ENCODE measurements around the gene PHC3. TPM values are rescaled to one million over a fixed set of nuclear protein-coding genes. Genes with fewer than 3 reads are reported as not detected.

PHC3 gene
- total and polyA plus RNA-seq, 2 experiments from 2014 or later, result 17.5 to 72.2 TPM

GRCh38 chr3:170044795-170045244, 136.7 kb downstream of the PHC3 start:
- Histone ChIP-seq H3K9ac (no peak overlapping the region), H4K20me1 (ENCODE audit: insufficient read depth) (no peaks in the 10 kb centered on the region), H3K79me2 (ENCODE audit: insufficient read depth) (no peaks in the 10 kb centered on the region), H3K27me3 (replicated peaks; ENCODE audit: insufficient read depth) (peaks cover 17% of the 10 kb centered on the region), H3K4me3 (no peak overlapping the region), H3K4me1 (ENCODE audit: insufficient read depth) (no peaks in the 10 kb centered on the region), H3K9me3 (ENCODE audit: low read depth) (no peaks in the 10 kb centered on the region), H3F3A (ENCODE audit: insufficient read depth) (no peaks in the 10 kb centered on the region), H2AFZ (no peak overlapping the region), H3K4me2 (ENCODE audit: unreplicated experiment) (no peak overlapping the region), H3K36me3 (ENCODE audit: low read depth) (no peaks in the 10 kb centered on the region), H3K27ac (no peak overlapping the region), H3K9me2 (ENCODE audit: insufficient read depth) (no peaks in the 10 kb centered on the region)
- 67% methylated on average over 8 of the region's 8 CpGs for WGBS, 2 experiments (ENCODE audit: low coverage in 1 of 2, low lambda C conversion rate in 2 of 2, missing lambda C conversion rate in 2 of 2)
- no peak for TF ChIP-seq EZH2phosphoT487 (IDR thresholded peaks at IDR 0.05; ENCODE audit: insufficient read depth, low read depth)
- no peak for TF ChIP-seq EZH2 (IDR thresholded peaks at IDR 0.05; ENCODE audit: insufficient read depth, poor library complexity, severe bottlenecking)
- no peak for DNase-seq
- in situ Hi-C loops (cut with MboI), result no loop called here

DNA sequence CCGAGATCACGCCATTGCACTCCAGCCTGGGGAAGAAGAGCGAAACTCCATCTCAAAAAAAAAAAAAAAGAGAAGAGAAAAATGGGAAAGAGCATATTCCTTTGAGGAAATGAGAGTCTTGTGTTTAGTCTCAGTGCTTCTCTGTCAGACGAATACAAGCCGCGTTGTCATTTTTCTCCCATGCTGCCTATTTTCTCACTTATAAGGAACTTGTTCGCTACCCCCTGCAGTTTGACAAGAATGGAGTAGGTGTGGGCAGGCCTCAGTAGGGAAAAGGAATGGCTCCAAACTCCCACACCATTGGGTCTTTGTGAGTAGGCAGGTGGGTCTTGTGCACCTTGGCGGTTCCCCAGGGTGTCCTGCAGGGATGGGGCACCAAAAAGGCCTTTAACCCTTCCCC, 137.3 kb downstream of the PHC3 start:
- no peak for TF ChIP-seq EZH2phosphoT487 (IDR thresholded peaks at IDR 0.05; ENCODE audit: insufficient read depth, low read depth)
- no peak for TF ChIP-seq EZH2 (IDR thresholded peaks at IDR 0.05; ENCODE audit: insufficient read depth, poor library complexity, severe bottlenecking)
- Histone ChIP-seq H3K36me3 (ENCODE audit: low read depth) (no peaks in the 10 kb centered on the region), H2AFZ (no peak overlapping the region), H3K4me2 (ENCODE audit: unreplicated experiment) (no peak overlapping the region), H4K20me1 (ENCODE audit: insufficient read depth) (no peaks in the 10 kb centered on the region), H3K4me3 (no peak overlapping the region), H3K27ac (no peak overlapping the region), H3K9me2 (ENCODE audit: insufficient read depth) (no peaks in the 10 kb centered on the region), H3K27me3 (replicated peaks; ENCODE audit: insufficient read depth) (peaks cover 23% of the 10 kb centered on the region), H3K9ac (no peak overlapping the region), H3K9me3 (ENCODE audit: low read depth) (no peaks in the 10 kb centered on the region), H3K4me1 (ENCODE audit: insufficient read depth) (no peaks in the 10 kb centered on the region), H3K79me2 (ENCODE audit: insufficient read depth) (no peaks in the 10 kb centered on the region), H3F3A (ENCODE audit: insufficient read depth) (no peaks in the 10 kb centered on the region)
- WGBS, 2 experiments (ENCODE audit: low coverage in 1 of 2, low lambda C conversion rate in 2 of 2, missing lambda C conversion rate in 2 of 2), result 91 to 94% methylated on average over 6 to 8 of the region's 8 CpGs
- DNase-seq, result no peak
- in situ Hi-C loops (cut with MboI), result no loop called here

DNA sequence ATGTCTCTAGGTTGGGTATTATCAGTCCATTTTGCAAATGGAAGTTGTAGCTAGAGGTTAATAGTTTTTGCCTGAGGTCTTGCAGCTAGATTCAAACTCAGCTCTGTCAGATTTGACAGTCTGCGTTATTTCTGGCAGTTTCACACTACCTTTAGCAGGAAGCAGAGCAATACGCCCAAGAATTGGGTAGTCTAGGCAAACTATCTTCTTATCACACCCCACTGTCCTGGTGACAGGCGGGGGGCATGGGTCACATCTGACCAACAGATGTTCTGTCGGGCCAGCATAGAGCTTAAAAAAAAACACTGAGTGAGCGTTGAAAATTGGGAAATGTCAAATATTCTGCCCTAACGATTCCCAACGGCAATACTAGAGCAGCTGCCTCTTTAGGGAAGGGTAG, 138.0 kb downstream of the PHC3 start:
- in situ Hi-C loops (cut with MboI), result no loop called here
- H3K9me3 ChIP-seq (ENCODE audit: low read depth), result no peaks in the 10 kb centered on the region
- no peaks in the 10 kb centered on the region for H4K20me1 ChIP-seq (ENCODE audit: insufficient read depth)

GRCh38 chr3:170040418-170040817, 141.1 kb downstream of the PHC3 start:
- no peak for DNase-seq
- Histone ChIP-seq H3K36me3 (ENCODE audit: low read depth) (no peaks in the 10 kb centered on the region), H2AFZ (no peak overlapping the region), H3K4me3 (no peak overlapping the region), H3K9ac (no peak overlapping the region), H3K27ac (no peak overlapping the region), H3K9me2 (ENCODE audit: insufficient read depth) (no peaks in the 10 kb centered on the region), H3K9me3 (ENCODE audit: low read depth) (no peaks in the 10 kb centered on the region), H3K4me1 (ENCODE audit: insufficient read depth) (no peaks in the 10 kb centered on the region), H3F3A (ENCODE audit: insufficient read depth) (no peaks in the 10 kb centered on the region), H3K27me3 (replicated peaks; ENCODE audit: insufficient read depth) (peaks cover 41% of the 10 kb centered on the region), H3K79me2 (ENCODE audit: insufficient read depth) (no peaks in the 10 kb centered on the region), H3K4me2 (ENCODE audit: unreplicated experiment) (no peak overlapping the region), H4K20me1 (ENCODE audit: insufficient read depth) (no peaks in the 10 kb centered on the region)
- in situ Hi-C loops (cut with MboI), result no loop called here
- WGBS, 2 experiments (ENCODE audit: low coverage in 1 of 2, low lambda C conversion rate in 2 of 2, missing lambda C conversion rate in 2 of 2), result 2 to 4% methylated on average over 8 of the region's 8 CpGs
- no peak for TF ChIP-seq EZH2phosphoT487 (IDR thresholded peaks at IDR 0.05; ENCODE audit: insufficient read depth, low read depth)
- peak; percentile 40 for TF ChIP-seq EZH2 (IDR thresholded peaks at IDR 0.05; ENCODE audit: insufficient read depth, poor library complexity, severe bottlenecking)

More for the DNA sequence above, 138.0 kb downstream of the PHC3 start:
- H2AFZ ChIP-seq, result no peak overlapping the region
- no peak overlapping the region for H3K27ac ChIP-seq
- H3K4me2 ChIP-seq (ENCODE audit: unreplicated experiment), result no peak overlapping the region
- TF ChIP-seq EZH2 (IDR thresholded peaks at IDR 0.05; ENCODE audit: insufficient read depth, poor library complexity, severe bottlenecking) (no peak), EZH2phosphoT487 (IDR thresholded peaks at IDR 0.05; ENCODE audit: insufficient read depth, low read depth) (no peak)
- H3K9ac ChIP-seq, result no peak overlapping the region
- no peaks in the 10 kb centered on the region for H3F3A ChIP-seq (ENCODE audit: insufficient read depth)
- 18 to 28% methylated on average over 7 of the region's 7 CpGs for WGBS, 2 experiments (ENCODE audit: low coverage in 1 of 2, low lambda C conversion rate in 2 of 2, missing lambda C conversion rate in 2 of 2)
- H3K27me3 ChIP-seq (replicated peaks; ENCODE audit: insufficient read depth), result peaks cover 30% of the 10 kb centered on the region
- no peak for DNase-seq
- no peak overlapping the region for H3K4me3 ChIP-seq
- H3K79me2 ChIP-seq (ENCODE audit: insufficient read depth), result no peaks in the 10 kb centered on the region
- no peaks in the 10 kb centered on the region for H3K36me3 ChIP-seq (ENCODE audit: low read depth)
- H3K9me2 ChIP-seq (ENCODE audit: insufficient read depth), result no peaks in the 10 kb centered on the region
- H3K4me1 ChIP-seq (ENCODE audit: insufficient read depth), result no peaks in the 10 kb centered on the region

Measured in GM23248 (cell line).